ENCODE data around the gene VENTX.

VENTX gene

DNA sequence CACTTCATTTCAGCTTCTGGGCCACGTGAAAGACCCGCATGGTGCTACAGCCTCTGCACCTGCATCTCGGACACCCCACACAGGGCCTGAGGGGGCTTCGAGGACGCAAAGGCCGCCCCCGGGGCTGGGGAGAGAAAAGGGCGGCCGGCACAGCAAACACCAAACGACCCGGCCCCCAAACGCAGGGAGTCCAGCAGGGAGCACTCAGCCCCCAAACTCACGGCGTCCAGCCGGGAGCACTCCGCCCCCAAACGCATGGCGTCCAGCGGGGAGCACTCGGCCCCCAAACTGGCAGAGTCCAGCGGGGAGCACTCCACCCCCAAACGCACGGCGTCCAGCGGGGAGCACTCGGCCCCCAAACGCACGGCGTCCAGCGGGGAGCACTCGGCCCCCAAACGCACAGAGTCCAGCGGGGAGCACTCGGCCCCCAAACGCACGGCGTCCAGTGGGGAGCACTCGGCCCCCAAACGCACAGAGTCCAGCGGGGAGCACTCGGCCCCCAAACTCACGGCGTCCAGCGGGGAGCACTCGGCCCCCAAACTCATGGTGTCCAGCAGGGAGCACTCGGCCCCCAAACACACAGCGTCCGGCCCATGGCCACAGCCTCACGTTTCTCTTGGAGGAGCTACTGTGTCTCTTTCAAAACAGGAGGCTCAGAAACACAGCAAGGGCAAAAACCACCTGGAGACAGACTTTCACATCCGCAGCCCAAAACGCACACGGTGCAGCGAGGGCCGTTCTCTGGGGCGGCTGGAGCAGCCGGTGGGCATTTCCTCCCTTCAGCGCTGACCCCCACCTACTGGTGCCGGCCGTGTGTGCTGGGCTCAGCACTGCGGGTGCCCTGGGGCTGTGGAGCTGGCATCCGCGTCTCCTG is 34.6 kb upstream of the VENTX start:
- DNase-seq = no peak

DNA sequence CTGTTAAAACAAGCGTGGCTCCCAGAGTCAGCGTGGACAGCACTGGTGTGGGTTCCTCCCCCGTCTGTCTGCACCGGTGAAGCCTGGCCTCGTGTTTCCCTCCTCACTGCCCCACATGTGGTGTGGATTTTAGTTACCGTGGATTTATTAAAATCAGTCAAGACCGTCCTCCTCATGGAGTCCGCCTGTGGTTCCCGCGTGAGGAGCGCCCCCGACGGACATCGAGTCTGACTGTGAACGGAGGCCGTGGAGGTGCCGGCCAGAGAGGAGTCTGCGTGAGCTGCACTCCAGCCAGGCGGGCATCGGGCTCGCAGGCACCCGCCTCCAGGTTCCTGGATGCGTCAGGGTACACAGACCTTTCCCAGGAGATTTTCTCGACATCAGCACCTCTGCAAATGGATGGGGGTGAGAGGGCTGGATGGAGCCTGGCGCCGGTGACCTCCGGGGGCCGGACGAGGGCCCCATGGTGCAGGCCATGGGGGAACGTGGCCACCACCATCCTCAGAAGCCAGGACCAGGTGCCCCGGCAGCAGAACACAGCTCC is 33.9 kb upstream of the VENTX start:
- DNase-seq = no peak

DNA sequence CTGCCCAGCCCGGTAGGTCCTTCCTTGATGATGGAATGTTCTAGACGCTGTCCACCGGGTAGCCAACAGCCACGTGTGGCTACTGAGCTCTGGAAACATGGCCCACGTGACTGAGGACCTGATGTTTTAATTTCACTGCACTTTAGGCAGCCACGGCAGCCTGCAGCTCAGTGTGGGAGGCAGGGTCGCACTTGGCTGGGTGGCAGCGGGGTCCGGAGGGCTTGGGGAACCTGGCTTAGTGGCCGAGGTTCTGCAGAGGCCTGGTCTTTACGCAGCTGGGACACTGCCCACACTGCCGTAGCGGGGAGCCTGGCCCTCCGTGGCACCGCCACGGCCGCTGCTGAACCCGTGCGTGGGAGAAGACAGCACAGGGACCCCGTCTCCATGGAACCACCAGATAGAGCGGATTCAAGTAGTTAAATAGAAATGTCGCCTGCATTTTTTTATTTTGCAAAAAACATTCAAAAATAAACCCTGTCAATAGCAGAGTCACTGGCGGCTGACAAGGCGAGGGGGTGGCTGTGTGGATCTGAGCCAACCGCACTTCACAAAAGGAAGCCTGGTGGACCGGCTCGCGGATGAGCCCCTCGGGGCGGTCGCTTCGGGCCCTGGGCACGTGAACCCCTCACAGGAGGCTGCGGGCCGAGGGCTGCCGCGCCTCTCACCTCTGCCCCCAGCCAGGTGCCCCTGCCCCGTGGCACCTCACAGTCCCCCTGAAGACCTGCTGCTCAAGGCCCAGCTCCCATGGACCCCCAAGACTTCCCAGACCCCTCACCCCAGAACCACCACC is 33.2 kb upstream of the VENTX start:
- no peak for DNase-seq

DNA sequence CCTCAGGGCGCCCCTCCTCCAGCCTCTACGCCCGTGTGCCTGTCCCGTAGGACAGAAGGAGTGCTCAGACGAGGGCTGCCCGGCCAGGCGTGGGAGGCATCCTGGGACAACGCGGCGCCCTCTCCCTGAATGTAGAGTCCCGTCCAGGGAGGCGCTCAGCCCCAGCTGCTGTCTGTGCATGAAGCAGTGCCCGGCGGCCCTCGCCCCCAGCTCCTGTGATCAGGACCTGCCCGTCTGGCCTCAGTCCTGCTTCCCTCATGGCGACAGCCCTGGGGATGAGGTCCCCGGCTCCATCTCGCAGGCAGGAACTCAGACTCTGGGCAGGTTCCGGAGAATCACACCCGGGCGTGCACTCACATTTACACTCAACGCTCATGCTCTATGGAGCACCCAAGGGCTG is 32.5 kb upstream of the VENTX start:
- no peak for DNase-seq

DNA sequence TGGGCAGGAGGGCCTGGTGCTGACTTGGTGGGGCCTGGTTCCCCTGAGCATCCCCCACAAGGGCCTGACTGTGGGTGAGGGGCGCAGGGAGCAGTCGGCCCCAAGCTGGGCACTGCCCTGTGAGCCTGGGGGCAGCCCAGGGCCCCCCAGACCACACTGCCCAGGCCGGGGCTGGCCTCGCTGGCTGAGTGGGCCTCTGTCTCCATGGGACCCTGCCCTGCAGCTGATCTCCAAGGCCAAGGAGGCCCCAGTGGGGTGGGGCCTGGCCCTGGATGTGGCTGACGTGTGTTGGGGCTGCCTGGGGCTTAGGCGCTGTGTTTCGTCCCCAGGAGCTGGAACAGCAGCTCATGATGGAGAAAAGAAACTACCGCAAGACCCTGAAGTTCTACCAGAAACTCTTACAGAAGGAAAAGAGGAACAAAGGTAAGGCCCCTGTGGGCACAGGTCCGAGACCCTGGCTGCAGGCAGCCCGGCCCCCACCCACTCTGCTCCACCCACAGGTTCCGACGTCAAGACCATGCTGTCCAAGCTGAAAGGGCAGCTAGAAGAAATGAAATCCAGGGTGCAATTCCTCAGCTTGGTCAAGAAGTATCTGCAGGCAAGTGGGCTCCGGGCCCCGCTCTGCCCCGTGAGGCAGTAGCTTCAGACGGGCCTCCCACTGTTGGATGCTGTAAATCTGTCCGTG is 31.2 kb upstream of the VENTX start:
- DNase-seq = no peak

DNA sequence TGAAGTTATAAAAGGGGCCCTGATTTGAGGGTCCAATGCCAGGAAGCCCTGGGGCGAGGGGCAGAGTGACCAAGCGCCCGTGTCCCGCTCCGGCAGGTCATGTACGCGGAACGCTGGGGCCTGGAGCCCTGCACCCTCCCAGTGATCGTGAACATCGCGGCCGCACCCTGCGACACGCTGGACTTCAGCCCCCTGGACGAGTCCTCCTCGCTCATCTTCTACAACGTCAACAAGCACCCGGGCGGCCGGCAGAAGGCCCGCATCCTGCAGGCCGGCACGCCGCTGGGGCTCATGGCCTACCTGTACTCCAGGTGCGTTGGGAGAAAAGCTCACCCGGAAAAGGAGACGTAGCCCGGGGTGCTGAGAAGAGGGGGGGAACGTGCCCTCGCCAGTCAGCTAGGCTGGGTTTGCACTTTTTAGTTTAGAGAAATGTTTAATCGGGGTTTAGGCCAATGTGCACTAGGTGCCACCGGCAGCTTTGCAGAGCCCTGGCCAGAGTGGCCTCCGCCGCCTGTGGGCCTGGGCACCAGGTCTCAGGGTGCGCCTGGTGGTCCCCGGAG is 30.5 kb upstream of the VENTX start:
- no peak for DNase-seq

DNA sequence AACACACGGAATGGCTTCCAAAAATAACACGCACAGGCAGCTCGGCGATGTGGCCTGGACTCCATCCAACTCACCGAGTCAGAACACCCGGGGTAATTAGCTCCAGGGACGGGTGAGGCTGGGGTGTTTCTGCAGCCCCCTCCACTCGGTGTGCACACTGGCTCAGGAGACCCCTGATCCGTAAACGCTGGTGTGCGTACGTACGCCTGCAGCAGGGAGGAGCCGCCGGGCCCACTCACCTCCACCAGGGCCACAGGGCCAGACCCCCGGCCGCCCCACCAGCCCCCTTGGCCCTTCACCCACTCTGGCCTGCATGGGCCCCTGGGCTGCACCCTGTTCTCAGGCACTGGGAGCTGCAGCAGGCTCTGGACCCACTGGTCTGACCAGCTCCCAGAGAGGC is 30.0 kb upstream of the VENTX start:
- no peak for DNase-seq

DNA sequence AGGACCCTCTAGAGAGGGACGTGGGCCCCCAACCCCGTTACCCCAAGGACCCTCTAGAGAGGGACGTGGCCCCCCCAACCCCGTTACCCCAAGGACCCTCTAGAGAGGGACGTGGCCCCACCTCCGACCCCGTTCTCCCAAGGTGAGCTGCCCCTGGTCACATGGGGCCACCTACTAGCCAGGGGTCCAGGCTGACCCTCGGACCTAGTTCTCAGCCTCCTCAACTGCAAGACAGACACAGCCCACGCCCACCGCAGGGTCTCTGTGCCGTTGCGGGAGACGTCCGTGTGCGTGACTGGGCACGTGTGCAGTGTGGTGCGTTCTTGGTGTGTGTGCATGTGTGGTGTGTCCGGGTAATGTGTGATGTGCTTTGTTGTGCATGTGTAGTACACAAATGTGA is 29.2 kb upstream of the VENTX start:
- DNase-seq = no peak

DNA sequence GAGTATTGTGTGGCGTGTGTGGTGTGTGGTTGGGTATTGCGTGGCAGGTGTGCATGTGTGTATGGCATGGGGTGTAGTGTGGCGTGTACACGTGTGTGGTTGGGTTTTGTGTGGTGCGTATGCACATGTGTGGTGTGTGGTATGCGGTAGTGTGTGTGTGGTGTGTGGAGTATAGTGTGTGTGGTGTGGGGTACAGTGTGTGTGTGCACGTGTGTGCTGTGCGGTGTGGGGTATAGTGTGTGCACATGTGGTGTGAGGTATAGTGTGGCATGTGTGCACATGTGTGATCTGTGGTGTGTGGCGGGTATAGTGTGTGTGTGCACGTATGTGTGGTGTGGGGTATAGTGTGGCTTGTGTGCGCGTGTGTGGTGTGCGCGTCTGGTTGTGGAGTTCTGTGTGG is 28.5 kb upstream of the VENTX start:
- no peak for DNase-seq

DNA sequence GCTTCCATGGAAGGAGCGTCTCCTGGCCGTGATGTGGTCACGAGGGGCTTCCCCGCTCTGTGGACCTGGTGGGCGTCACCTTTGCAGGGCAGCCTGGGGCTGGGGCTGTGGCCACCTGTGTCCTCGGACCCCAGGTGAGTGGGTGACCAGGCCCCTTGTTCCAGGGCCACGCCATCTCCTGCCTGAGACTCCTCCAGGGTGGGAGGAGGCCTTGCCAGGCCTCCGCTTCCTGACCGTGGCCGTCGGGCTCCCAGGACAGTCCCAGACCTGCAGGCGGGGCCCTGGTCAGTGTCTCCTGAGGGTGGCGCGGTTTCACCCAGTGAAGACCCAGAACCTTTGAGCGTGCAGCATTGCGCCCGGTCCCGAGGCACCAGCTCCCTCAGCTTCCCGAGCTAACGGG is 28.0 kb upstream of the VENTX start:
- no peak for DNase-seq

DNA sequence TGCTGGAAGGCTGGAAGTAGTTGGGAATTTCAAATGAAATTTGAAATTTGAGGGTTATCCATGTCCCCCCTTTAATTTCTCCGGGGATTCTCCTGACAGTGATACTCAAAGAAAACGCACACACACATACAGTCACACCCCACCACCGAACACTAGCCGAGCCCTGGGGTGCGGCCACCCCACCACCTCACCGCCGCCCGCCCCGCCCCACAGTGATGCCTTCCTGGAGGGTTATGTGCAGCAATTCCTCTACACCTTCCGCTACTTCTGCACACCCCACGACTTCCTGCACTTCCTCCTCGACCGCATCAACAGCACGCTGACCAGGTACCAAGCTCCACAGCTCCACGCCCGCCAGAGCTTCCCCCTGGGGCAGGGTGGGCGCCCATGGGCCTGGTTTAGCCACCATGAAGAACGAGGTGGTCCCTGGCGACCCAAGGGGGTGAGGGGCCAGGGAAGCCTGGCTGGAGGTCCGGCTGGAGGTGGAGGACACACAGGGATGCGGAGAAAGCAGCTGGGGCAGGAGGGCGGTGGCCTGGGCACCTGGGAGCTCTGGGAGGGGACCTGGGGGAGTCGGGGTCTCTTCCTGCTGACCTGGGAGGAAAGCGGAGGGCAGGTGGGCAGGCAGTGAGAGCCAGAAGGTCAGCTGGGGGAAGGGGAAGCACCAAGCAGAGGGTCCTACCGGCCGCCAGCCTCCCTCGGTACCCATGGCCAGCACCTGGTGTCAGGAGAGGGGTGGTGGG is 27.1 kb upstream of the VENTX start:
- DNase-seq = no peak

DNA sequence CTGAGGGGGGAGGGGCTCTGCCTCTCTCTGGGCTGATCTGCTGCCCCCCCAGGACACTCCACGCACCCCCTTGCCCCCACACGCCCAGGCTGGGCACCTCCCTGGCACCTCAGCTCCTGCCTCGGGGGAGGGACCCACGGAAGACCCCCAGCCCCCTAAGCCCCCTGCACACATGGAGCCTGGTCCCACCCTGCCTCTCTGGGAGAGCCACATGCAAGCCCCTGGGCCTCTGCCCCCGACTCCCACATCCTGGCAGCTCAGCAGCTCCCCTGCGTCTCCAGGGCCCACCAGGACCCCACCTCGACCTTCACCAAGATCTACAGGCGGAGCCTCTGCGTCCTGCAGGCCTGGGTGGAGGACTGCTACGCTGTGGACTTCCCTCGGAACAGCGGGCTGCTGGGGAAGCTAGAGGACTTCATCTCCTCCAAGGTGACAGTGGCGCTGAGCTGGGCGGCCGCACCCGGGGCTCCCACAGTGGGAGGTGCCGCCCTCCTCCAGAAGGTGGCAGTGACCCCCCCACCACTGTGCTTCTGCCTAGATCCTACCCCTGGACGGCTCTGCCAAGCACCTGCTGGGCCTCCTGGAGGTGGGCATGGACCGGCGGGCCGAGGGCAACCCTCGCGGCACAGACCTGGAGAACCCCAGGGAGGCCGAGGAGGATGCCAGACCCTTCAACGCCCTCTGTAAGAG is 26.4 kb upstream of the VENTX start:
- DNase-seq = no peak

DNA sequence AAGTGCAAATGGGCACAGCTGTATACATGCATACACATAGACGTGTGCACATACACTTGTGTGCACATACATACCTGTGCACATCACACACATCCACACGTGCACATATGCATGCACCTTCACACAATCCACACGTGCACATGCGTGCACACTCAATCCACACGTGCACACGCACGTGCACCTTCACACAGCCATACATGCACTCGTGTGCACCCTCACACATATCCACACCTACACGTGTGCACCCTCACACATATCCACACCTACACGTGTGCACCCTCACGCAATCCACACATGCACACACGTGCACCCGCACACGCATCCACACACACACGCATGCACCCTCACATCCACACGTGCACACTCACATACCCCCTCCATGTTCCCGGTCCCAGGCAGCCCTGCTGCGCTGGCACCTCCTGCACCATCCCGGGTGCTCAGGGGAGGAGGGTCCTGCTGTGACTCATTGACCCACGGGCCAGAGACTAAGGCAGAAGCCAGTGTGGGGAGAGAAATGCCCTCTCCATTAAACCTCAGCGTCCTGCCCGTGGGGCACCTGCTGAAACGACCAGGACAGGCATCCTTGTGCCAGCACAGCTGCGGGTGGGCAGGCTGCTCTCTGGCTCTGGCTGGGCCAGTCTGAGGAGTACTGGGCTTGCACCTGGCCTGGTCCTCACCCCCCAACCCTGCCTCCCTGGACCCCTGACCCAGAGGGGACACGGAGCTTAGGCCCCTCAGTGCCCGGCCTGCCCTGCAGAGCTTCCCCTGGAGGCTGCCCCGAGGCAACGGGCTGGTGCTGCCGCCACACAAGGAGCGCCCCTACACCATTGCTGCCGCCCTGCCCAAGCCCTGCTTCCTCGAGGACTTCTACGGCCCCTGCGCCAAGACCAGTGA is 25.4 kb upstream of the VENTX start:
- DNase-seq = no peak

DNA sequence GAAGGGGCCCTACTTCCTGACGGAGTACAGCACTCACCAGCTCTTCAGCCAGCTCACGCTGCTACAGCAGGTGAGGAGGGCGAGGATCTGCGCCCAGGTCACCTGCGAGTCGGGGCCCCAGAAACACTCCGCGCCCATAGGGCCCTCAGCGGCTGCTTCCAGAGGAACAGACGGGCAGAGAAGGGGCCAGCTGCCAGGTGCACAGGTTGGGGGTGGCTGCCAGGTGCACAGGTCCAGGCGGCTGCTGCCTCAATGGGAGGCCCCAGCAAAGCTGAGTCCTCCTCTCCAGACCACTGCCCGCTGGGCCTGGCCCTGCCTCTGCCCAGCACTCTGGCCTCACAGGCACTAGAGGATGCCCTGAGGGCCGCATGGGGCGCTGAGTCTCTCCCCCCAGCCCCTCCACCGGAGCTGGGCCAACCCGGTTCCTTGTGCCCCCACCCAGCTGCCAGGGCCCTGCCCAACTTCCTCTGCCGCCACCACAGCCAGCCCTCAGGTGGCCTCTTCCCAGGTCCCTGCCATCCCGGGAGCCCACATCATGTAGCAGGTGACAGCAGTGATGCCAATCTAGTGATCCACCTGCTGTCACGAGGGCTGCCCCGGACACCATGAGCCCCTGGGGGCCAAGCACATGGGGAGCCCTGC is 24.7 kb upstream of the VENTX start:
- no peak for DNase-seq

DNA sequence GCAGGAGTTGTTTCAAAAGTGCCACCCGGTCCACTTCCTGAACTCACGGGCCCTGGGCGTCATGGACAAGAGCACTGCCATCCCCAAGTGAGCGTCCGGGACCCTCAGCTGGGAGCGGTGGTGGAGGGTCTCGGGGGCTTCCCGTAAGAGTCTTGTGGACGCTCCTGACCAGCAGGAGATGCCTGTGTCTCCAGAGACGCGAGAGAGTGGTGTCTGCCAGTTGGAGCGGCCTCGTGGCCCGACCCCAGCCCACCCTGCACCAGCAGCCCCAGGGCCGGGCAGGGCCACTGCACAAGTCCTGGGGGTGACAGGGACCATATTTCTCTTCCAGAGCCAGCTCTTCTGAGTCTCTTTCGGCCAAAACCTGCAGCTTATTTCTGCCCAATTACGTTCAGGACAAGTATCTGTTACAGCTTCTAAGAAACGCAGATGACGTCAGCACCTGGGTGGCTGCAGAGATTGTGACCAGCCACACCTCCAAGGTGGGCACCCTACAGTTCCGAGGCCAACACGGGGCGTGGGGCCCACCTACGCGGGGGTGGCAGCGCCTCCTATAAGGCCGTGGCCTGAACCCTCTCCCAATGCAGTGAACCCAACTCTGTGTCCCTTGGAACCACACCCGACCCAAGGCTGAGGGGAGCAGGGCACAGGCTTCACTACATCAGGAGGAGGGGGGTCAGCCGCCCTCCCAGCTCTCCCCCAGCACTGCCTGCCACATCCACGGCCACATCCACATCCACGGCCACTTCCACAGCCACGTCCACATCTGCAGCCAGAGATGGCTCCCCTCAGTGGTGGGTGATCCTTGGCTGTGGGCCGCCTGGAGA is 23.8 kb upstream of the VENTX start:
- DNase-seq = no peak

DNA sequence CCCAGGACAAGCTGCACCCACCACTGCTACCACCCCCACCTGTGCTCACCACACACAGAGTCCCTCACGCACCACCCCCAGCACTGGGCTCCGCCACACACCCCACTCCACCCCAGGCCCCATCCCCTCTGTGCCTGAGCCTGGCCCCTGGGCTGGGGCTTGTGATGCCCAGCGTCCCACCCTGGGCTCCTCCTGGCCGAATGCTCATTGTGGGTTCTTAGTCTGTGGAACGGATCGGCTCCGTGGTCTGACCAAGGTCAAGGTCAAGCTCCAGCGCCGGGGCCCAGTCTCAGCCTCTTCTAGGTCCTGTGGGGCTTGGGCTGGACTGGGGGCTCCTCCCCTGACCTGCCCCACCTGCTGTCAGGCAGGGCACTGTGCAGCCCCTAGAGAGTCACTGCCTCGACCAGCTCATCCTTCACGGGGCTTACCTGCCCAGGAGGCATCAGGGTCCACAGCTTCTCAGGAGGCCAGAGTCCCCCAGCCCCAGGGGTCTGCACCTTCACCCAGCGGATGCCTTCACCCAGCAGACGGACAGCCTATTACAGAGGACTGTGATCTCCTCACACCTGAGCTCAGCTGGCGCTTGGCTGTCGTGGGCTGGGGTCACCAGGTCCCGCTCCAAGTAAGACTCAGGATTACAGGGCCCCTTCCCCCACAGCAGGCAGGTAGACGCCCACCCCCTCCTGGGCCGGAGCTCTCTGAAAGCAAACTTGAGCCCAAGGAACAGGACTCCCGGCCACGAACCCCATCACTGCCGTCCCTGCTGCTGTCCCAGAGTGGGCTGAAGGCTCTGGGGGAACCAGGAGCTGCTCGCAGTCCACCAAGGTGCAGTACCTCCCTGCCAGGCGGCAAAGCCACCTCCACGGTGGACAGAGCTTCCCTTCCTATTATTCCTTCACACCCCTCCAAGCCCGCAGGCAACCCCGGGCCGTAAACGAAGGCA is 22.9 kb upstream of the VENTX start:
- no peak for DNase-seq

DNA sequence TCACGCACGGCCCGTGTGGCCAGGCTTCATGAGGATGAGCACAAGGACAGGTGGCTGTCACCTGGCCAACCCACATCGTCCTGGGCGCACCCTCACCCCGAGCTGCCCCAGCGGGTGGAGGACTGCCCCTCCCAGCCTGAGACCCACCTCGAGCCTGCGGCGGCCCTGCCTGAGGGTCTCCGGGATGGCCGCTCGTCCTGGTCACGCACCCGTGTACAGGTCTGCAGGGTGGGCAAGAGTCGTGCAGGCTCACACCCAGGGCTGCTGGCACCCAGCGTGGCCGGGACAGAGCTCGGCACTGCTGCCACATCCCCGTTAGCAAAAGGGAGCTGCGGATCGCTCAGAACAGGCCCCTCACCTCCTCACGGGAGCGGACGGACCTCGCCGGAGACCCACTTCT is 22.1 kb upstream of the VENTX start:
- DNase-seq = no peak

DNA sequence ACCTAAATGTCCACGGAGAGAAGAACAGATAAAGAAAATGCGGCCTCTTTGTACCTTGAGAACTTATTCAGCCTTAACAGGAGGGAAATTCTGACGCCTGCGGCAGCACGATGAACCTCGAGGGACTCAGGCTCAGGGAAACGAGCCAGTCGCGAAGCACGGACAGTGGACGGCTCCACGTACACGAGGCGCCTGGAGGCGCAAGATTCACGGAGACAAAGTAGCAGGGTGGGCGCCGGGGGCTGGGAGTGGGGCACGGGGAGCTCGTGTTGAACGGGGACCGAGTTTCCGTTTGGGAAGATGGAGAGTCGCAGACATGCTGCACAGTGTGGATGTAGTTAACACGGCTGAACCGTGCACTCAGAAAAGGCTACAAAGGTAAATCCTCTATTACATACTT is 20.9 kb upstream of the VENTX start:
- no peak for DNase-seq
